Activated CD4-positive, alpha-beta T cell treated with anti-CD3 and anti-CD28 coated beads, Interleukin-2, amount 50 U/mL, for 1 hour (primary cell): ENCODE measurements around the gene RETREG1.

Source experiments
- DNase-seq: peaks from one replicate; pipeline ENCODE4 v3.0.0-alpha.2; 2020

Gene RETREG1

DNA sequence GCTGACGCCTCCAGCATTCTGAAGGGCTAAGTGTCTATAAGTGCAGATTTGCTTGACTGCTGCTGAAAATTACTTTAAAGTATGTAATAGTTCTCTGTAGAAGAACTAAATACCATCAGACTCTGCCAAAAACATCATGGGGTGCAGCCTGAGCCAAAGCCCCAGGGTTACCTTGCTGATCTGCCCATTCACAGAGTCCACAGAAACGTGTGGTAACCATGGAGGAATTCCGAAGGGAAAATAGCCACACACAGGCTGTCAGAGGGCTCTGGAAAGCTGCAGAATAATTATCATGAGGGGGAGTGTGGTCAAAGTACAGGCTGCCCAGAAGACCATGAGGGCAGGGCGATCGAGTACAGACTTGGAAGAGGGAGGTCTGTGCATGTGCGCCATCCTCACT, 36.4 kb downstream of the RETREG1 start:
- no peak for DNase-seq

DNA sequence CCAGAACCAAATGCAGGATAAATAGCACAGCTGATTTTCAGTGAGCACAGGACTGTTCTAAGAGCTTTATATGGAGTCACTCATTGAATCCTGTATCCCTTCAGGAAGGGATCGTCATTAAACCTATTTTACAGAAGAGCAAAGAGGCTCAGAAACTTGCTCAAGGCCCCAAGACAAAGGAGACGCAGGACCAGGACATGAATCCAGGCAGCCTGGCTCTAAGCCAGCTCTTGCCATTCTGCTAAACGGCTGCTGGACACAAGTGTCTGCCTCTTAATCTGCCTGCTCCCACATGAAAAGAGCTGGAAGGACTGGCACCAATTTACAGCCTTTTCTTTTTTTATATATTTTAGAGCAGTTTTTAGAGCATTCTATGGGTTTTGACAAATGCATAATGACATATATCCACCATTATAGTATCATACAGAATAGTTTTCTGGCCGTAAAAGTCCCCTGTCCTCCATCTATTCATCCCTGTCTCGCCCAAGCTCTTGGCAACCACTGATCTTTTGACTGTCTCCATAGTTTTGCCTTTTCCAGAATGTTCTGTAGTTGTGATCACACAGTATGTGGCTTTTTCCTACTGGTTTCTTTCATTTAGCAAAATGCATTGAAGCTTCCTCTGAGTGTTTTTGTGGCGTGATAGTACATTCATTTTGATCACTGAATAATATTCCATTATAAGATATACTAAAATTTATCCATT, 37.5 kb downstream of the RETREG1 start:
- no peak for DNase-seq

DNA sequence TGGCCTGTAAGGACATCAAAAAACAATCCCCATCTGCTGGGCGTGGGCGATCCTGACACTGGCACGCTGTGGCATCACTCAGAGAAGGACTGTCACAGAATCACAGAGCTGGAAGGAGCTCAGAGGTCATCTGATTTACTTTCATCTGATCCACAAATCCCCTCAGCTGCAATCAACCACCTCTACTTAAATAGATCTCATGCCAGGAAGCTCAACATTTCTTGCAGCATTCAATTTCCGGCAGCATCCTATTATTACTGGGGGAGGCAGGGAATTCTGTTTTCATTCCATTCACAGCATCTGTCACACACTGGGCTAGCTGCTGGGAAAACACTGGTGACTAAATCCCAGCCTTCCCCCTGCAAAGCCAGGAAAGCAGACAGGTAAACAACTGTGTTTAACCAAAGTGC, 38.3 kb downstream of the RETREG1 start:
- no peak for DNase-seq

DNA sequence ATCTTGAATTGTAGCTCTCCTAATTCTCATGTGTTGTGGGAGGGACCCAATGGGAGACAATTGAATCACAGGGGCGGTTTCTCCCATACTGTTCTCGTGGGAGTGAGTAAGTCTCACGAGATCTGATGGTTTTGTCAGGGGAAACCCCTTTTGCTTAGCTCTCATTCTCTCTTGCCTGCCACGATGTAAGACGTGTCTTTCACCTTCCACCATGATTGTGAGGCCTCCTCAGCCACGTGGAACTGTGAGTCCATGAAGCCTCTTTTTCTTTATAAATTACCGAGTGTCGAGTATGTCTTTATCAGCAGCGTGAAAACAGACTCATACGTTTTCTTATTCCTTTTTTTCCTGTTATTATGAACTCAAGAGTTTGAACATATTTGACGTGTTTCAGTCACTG, 39.1 kb downstream of the RETREG1 start:
- no peak for DNase-seq

DNA sequence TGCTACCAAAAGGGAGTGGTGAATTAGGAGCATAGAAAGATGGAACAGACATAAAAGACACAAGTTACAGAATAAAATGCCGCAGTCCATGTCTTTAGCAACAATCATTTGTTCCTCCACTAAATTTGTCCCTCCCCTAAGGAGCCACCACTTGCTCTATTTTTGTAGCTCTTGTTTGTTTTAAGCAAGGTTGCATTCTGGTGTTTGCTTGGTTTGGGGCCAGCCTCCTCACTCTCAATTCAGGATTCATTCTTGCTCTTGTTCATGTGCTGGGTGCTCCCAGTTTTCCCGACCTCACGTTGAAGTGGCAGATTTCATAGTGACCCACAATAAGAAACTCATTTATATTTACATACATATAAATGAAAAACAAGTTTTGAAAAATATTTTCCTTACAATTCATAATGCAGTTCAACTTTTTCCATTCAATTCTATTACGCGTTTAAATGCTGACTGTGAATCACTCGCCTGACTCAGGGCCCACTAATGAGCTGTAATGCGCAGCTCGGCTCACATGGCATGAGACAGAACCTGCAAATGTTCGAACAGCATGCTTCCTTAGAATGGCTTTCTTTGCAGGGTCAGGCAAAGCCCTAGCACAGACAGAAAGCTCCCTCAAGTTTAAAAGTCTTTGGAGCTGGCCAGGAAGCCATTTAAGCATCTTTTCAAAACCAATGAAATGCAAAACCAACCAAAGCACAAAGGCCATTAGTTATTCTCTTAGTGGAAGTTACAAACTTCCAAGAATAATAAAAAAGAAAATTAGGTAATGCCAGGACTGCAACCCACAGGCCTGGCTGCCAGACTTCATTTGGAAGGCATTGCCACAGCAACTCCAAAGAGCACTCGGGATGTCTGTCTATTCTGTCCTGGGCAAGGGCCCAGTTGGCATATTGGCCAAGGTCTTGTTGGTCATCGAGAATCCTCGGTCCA, 41.7 kb downstream of the RETREG1 start:
- DNase-seq: no peak

DNA sequence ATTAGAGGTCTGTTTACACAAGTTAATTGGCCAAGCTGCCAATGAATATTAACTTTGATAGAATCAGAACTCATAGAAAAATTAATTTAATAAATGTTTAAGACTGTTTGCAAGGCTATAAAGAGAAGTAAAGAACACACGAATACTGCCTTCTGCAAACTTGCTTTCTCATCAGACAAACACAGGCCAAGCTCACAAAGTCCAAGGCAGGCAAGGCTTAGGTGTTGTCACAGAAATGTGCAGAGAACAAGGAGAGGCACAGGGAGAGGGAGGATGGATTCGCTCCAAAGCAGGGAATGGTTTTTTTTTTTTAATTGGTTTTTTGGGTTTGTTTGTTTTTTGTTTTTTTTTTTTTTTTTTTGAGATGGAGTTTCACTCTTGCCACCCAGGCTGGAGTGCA, 43.4 kb downstream of the RETREG1 start:
- DNase-seq: no peak

DNA sequence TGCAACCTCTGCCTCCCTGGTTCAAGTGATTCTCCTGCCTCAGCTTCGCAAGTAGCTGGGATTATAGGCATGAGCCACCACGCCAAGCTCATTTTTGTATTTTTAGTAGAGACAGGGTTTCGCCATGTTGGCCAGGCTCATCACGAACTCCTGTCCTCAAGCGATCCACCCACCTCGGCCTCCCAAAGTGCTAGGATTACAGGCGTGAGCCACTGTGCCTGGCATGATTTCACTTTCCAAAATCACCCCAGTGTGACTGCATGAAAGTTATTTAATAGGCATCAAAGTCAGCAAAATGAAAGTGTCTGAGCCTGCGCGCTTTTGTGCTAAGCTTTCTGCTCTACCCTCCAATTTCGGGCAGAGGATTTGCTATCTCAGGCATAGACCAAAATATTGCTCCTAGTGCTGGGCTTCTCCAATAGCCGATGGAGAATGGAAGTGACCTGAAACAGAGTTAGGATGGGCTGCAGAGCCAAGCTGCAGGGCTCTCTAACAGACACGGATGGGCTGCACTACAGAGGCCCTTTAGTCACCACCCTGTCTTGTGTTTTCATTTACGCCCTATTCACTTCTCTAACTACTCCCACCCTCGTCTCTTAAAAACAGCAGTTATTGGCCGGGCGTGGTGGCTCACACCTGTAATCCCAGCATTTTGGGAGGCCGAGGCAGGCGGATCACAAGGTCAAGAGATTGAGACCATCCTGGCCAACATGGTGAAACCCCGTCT, 44.3 kb downstream of the RETREG1 start:
- DNase-seq: no peak

DNA sequence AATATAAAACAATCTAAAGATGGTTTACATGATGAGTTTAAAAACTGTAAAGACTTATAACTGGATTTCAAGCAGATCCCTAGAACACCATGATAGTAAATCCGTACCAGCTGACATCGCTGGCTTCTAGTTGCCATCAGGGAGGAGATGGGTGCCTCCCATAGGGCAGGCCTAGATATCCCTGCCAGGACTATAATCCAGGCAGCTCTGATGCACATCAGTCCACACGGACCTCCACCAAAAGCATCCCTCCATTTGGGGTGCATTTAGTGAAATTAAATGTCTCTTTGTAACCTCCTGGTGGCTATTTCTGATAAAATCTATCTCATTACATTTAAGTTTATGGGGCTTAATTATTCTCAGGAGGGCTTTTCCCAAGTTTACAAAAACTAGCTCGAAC, 45.8 kb downstream of the RETREG1 start:
- no peak for DNase-seq

DNA sequence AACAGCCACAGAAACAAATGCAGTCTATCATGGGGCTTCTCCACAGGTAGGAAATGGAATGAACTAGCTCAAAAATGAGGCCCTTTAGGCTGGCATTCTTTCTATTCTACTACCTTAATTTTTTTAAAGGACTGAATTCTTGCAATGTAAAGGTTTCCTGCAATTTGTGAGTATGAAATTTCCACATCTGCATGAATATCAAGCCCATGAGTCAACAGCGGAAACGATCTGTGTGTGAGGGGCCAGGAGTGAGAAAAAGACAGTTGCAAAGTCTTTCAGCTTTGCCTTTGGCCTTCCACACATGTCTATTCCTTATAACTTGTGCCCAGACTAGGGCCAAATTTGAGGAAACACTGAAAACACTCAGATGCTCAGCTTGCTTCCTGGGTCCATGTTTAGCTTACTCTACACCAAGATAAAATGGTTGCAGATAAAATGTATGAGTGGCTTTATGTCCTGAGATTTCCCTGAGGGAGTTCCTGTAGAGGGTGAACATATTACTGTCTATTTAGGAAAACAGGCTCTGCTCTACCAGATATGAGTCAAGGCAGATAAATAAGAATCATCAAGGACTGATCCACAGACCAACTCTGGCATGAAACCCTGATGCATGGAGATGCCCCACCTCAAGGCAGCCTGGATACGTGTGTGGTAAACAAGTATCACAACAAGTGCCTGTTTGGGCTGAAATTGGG, 46.5 kb downstream of the RETREG1 start:
- DNase-seq: no peak

DNA sequence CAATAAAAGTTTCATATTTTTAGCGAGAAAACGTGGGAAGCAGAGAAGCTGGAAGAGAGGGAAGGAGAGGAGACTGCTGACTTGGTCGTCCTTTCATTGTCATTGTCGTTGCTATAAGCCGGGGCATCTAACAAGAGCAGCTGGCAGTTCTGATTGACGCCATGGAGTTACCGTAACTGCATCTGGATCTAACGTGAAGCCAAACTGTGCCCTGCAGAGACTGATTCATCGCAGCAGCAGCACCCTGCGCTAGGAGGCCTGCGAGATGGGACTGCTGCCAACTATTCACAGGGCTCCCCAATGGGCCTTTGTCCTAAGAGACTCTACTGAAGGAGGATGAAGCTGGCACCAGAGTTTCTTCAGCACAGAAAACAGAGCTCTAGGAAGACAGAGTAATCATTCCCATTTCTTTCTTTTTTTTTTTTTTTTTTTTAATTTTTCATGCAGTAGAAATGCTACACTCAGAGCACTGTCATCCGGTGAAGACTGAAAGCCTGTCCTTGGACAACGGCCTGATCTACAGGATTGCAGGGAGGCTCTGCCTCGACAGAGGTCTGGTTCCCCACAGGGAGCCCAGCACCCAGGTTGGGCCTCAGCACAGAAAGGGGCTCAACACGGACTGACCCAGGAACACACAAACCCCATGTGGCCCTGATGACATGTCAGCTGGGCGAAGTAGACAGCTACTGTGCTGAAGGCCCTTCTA, 47.8 kb downstream of the RETREG1 start:
- DNase-seq: no peak

DNA sequence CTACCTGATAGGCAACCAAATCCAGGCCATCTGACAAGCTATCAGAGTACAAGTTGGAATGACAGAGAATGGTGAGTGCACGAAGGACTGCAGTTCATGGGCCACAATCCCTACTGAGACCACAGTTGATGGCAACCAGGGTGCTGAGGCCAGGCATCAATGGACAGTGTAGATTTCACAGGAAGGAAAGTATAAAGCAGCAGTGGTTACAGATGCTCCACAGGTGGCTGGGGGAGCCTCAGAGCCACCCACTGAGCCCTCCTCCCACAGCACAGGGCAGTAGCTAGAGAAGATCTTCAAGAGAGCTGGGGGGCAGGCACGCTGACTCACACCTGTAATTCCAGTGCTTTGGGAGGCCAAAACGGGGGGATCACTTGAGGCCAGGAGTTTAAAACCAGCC, 49.4 kb downstream of the RETREG1 start:
- DNase-seq: no peak

DNA sequence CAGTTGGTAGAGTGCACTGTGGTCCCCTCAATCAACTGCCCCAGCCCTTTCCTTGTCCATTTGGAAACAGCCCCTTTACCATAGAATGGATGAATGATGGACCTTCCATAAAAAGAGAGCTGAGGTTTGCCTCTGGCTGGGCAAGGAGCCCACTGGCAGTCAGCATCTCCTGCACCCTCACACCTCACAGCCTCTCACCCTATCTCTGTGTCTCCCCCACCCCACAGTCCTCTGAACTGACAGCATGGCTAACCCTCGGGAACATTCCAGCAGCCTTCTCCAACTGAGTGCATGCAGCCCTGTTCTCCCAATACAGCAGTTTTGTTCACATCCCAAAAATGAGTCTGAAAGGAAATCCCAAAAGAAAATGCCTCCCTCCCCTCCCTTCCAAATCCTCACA, 51.7 kb downstream of the RETREG1 start:
- DNase-seq: no peak

DNA sequence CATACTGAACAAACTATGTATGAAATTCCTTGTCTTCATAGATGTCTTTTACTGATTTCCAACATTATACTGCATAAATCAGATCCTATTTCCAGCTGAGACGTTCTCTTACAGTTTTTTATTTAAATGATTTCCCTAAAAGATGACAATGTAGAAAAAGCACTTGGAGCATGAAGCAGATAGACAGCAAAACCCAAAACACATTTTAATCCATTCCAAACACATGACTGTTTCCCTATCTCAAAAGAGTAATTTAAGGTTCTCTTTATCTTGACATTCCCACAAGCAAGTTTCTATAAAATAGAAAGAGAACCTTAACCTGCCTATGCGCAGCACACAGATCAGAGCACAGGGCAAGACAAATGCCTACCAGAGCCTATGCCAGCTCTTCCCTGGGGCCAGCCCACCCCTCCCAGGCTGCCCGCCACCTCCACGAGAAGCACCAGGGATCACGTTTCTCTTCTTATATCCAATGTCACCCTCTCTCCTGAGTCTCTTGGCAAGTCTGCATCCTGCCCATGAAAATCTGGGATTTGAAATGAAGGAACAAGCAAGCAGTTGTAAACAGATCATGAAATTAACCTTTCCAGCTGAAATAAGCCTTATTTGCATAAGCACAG, 52.4 kb downstream of the RETREG1 start:
- DNase-seq: no peak

DNA sequence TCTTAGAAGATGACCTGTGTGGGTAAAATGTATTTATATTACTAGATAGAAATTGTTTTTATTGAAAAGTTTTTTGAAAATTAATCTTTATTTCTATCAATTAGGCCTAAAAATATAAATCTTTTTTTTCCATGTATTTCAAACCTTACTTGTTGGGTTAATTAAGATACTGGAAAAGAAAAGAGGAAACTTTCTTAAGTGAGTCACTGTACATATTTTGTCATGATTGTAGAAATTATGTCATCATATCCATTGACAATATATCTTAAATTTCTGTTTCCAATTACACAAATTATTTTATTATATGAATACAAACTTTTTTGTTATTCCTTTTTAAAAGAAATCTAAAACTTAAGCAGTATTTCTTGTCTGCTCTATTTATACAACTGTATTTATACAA, 53.1 kb downstream of the RETREG1 start:
- DNase-seq: no peak

DNA sequence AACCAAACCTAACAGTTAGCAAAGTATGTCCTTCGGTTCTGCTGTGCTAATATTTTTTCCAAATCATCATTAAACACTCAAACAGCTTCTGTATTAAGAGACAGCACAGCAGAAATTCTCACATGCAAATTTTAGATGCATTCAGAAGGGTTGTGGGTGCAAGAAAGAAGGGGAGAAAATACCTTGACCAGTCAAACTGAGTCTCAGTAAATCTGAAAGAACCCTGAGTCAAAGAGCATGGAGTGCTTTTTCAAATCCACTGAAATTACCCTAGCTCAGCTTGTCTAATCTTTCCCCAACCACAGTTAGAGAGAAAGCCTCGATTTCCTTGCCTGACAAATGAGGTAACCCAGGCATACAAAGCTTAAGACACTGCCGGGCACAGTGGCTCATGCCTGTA, 55.1 kb downstream of the RETREG1 start:
- no peak for DNase-seq

DNA sequence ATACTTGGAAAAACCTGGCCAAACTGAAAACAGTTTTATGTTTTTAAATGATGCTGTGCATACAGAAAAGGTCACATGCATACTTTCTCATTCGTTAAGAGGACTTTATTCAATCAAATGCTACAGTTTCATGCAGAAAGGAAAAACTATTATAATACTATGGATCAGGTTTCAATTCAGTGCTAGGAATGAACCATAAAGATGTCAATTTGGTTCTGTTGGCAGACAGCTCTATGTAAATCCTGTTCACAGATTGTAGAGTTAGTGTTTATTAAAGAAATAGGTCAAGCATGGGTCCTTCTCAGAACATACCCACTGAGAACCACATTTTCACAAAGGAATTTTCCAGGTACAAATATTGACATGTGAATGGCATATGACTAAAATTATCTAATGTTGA, 57.1 kb downstream of the RETREG1 start:
- DNase-seq: no peak

DNA sequence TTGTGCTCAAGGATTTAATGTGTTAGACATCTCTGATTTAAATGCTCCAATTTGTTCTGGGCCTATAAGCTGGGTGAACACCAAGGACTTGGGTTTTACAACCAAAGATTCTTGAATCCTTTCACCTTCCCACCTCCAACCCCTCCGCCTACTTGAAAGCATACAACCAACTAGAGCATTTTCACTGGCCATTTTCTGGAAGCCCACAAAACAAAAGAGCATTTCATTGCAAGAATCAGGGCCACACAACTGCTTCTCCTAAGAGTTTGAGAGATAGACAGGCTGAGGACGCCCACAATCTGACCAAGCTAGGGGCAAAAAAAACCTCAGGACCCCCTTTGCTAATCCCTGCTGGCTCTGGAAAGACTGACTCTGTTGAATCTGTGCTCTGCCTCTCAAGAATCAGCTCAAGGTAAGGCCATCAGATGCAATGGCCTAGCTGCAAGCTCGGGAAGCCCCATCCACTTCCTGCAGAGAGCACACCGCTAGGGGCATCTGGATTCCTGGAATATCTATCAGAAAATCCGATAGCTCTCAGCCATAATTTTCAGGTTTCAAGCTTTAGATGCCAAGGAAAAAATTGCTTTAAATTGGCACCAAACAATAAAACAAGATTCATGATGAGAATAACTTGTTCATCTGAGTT, 57.7 kb downstream of the RETREG1 start:
- no peak for DNase-seq

DNA sequence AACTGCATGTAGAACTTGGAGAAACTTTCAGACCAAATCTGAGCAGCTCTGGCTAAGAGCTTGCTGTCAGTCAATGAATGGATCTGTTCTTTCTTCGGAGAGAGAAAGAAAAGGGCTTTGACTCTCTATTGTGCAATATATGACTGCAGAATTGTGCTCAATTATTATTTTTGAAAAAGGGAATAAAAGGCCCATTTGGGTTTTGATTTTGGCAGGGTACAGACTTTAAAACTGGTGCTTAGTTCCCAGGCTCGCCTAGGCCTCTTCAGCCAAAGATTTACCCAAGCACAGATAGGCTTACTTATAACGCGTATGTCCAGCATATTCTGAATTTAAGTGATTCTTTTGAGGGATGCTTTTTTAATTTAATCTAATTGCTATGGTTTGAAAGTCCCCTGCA, 59.3 kb downstream of the RETREG1 start:
- DNase-seq: no peak

DNA sequence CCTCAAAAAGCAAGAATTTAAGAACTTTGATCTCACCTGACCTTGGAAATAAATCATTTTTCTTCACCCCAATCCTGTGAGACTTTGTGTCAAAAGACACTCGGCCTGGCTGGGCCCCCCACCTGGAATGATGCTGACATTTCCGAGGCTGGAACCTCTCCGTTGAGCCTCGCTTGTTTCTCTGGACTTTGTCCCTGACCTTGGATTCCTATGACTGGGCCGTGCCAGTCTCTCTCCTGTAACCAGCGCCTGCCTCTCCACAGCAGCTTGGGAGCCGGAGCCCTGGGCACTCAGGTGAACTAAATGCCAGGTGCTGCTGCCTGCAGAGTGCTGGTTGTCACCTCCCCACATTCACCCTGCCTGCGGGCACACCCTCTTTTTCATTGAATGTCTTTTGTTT, 62.7 kb downstream of the RETREG1 start:
- no peak for DNase-seq

DNA sequence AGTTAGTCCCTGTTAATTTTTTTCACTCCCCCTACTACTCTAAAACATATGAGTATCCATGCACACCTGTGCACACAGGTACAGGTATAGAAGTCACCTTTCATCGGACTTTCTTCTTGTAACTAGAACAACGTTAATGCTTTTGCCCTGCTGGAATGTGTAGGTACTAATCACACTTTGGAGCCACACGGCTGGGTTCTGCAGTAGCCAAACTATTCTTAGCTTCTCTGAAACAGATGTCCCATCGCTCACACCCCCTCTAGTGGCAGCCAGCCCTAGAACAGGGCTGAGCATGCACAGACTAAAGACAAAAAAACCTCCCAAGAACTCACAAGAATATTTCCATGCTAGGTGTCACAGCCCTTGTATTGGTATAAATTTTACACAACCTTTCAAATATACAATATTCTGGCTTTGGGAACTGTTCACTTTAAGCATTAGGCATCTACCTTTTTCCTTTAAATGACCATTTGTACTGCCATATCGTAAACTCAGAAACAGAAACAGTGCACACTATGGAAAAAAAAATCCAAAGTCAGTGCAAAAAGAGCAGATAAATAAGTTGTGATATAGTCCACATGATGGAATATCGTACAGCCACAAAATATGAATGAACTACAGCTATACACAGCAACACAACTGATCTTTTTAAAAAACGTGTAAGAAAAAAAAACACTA, 64.0 kb downstream of the RETREG1 start:
- peak; percentile 49 for DNase-seq

DNA sequence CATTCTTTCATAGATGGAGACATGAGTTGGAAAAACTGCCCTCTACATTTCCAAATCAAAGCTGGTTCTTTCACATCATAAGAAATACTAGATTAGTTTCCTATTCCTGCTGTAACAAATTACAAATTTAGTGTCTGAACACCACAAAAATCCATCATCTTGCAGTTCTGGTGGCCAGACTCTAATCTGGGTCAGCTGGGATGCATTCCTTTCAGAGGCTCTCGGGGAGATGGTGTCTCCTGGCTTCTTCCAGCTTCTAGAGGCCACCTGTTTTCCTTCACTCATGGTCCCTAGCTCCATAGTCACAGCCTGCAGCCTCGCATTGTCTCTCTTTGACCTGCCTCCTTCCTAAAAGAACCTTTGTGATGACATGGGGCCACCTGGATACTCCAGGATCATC, 65.2 kb downstream of the RETREG1 start:
- DNase-seq: no peak
